HepG2 (cell line): Measurements from ENCODE around the gene SIT1. TPM values are rescaled to one million over a fixed set of nuclear protein-coding genes. Genes with fewer than 3 reads are reported as not detected.
A peak's percentile ranks its signal among the peaks of the same experiment; 100 is the strongest.

ENCODE experiments used
- CCDC6 ChIP-seq: sonication (generic); formaldehyde crosslinking; IDR thresholded peaks from 2 replicates; pipeline ENCODE4 v1.8.1; 2022; ENCODE audit warnings: mild to moderate bottlenecking, missing genetic modification reagents, moderate library complexity
- CHCHD3 ChIP-seq: sonication (generic); formaldehyde crosslinking; IDR thresholded peaks from 2 replicates; pipeline ENCODE4 v1.8.0; 2022; ENCODE audit warnings: mild to moderate bottlenecking, missing genetic modification reagents, moderate library complexity
- CREM ChIP-seq, 2 experiments: sonication (generic) in 1 of 2; formaldehyde crosslinking in 1 of 2; IDR thresholded peaks; 2 replicates each; pipeline versions ENCODE4 v1.4.0 to v1.6.1; 2016 to 2020; ENCODE audit warnings: antibody characterized with exemption in 1 of 2, mild to moderate bottlenecking in 1 of 2, missing genetic modification reagents in 1 of 2
- RBM22 ChIP-seq: fragments of 200-400 bp; formaldehyde crosslinking; optimal IDR thresholded peaks from 2 replicates; pipeline ENCODE3; 2017; ENCODE audit warnings: mild to moderate bottlenecking, low read length, moderate library complexity
- SETDB1 ChIP-seq: sonication (generic); formaldehyde crosslinking; IDR thresholded peaks from 2 replicates; pipeline ENCODE4 v1.5.1; 2020; ENCODE audit warnings: missing genetic modification reagents, mild to moderate bottlenecking, borderline replicate concordance
- SNAI1 ChIP-seq: sonication (generic); formaldehyde crosslinking; IDR thresholded peaks from 2 replicates; pipeline ENCODE4 v1.5.0; 2020; ENCODE audit warnings: mild to moderate bottlenecking, missing genetic modification reagents, borderline replicate concordance
- SNAPC2 ChIP-seq: sonication (generic); formaldehyde crosslinking; IDR thresholded peaks from 2 replicates; pipeline ENCODE4 v1.8.1; 2022; ENCODE audit warnings: mild to moderate bottlenecking, missing genetic modification reagents
- SP1 ChIP-seq, 2 experiments: fragments of 450-650 bp in 1 of 2; sonication (generic) in 1 of 2; formaldehyde crosslinking in 1 of 2; IDR thresholded peaks; 2 replicates each; pipeline versions ENCODE4 v1.4.0 to v1.6.1; 2016 to 2020; ENCODE audit warnings: missing genetic modification reagents in 1 of 2
- STAG1 ChIP-seq: sonication (generic); formaldehyde crosslinking; IDR thresholded peaks from 2 replicates; pipeline ENCODE4 v1.4.0; 2020; ENCODE audit warnings: missing genetic modification reagents
- ZNF557 ChIP-seq: sonication (generic); formaldehyde crosslinking; IDR thresholded peaks from 2 replicates; pipeline ENCODE4 v1.4.0; 2020; ENCODE audit warnings: missing genetic modification reagents
- ZNF816 ChIP-seq: sonication (generic); formaldehyde crosslinking; IDR thresholded peaks from 2 replicates; pipeline ENCODE4 v1.8.0; 2022; ENCODE audit warnings: missing genetic modification reagents, mild to moderate bottlenecking, borderline replicate concordance
- ZNF879 ChIP-seq: sonication (generic); formaldehyde crosslinking; IDR thresholded peaks from 2 replicates; pipeline ENCODE4 v1.8.1; 2023; ENCODE audit warnings: missing genetic modification reagents
- polyA plus RNA-seq, 8 experiments: library from polyadenylated mRNA; depleted of rRNA in 3 of 8; stranded (reverse) in 7 of 8; unstranded in 1 of 8; fragments of >200 nt; fragmentation: Illumina TruSeq in 4 of 8; extraction: Trizol in 4 of 8; gene quantifications; 2 replicates each; pipeline versions ENCODE4 v1.2.1 to v1.2.3, GENCODE V29; 2011 to 2016; ENCODE audit warnings: low read depth in 4 of 8, missing spikeins in 1 of 8, mixed read lengths in 1 of 8; ENCODE audit not compliant: insufficient read depth in 1 of 8
- total RNA-seq, 5 experiments: library from RNA; depleted of rRNA; stranded (reverse); fragments of >200 nt; fragmentation: Illumina TruSeq; extraction: Trizol; gene quantifications; 2 replicates each; pipeline ENCODE4 v1.2.3, GENCODE V29; 2016; ENCODE audit warnings: low read depth in 1 of 5
- TF ChIP-seq, protein P1 (sequence below): IDR thresholded peaks from 2 replicates; pipeline ENCODE4 v1.6.1; 2016; ENCODE audit warnings: low read depth, missing genetic modification reagents, missing compliant biosample characterization
- TF ChIP-seq, protein P2 (sequence below): sonication (generic); formaldehyde crosslinking; IDR thresholded peaks from 2 replicates; pipeline ENCODE4 v1.5.1; 2020; ENCODE audit warnings: mild to moderate bottlenecking, missing genetic modification reagents, borderline replicate concordance
- TF ChIP-seq, protein P3 (sequence below): sonication (generic); formaldehyde crosslinking; IDR thresholded peaks from 2 replicates; pipeline ENCODE4 v1.4.0; 2020; ENCODE audit warnings: missing genetic modification reagents, borderline replicate concordance
- TF ChIP-seq, protein P4 (sequence below): sonication (generic); formaldehyde crosslinking; IDR thresholded peaks from 2 replicates; pipeline ENCODE4 v1.4.0; 2020; ENCODE audit warnings: missing genetic modification reagents, borderline replicate concordance
- TF ChIP-seq, protein P5 (sequence below): sonication (generic); formaldehyde crosslinking; IDR thresholded peaks from 2 replicates; pipeline ENCODE4 v1.8.0; 2022; ENCODE audit warnings: mild to moderate bottlenecking, missing genetic modification reagents, moderate library complexity

Gene SIT1
- total and polyA plus RNA-seq, 2 of the 13 experiments (the other 11 are each of a cell fraction or from before 2014, with no cell fraction given), result 0.09 to 6.7 TPM

DNA sequence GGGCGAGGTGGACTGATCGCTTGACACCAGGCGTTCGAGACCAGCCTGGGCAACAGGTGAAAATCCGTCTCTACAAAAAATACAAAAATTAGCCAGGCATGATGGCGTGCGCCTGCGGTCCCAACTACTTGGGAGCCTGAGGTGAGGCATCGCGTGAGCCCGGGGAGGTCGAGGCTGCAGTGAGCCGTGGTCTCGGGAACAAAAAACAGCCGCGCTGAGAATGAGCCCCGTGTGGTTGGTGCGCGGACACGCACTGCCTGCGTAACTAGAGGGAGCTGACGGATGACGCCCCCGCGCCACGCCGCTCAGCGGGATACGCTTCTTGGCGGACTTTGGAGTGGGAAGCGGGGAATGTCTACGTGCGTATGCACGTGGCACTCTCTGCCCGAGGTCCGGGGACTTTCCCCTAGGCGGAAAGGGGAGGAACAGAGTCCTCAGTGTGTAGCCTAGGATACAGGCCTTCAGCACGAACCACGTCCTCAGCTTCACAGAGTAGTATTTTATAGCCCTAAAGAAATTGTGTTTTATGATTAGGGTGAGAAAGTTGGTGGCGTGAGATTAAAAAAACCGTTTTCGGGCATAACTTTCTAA is 6.9 kb upstream of the SIT1 start, which contains the start of gene RMRP (continued):
- TF ChIP-seq, protein P1, sequence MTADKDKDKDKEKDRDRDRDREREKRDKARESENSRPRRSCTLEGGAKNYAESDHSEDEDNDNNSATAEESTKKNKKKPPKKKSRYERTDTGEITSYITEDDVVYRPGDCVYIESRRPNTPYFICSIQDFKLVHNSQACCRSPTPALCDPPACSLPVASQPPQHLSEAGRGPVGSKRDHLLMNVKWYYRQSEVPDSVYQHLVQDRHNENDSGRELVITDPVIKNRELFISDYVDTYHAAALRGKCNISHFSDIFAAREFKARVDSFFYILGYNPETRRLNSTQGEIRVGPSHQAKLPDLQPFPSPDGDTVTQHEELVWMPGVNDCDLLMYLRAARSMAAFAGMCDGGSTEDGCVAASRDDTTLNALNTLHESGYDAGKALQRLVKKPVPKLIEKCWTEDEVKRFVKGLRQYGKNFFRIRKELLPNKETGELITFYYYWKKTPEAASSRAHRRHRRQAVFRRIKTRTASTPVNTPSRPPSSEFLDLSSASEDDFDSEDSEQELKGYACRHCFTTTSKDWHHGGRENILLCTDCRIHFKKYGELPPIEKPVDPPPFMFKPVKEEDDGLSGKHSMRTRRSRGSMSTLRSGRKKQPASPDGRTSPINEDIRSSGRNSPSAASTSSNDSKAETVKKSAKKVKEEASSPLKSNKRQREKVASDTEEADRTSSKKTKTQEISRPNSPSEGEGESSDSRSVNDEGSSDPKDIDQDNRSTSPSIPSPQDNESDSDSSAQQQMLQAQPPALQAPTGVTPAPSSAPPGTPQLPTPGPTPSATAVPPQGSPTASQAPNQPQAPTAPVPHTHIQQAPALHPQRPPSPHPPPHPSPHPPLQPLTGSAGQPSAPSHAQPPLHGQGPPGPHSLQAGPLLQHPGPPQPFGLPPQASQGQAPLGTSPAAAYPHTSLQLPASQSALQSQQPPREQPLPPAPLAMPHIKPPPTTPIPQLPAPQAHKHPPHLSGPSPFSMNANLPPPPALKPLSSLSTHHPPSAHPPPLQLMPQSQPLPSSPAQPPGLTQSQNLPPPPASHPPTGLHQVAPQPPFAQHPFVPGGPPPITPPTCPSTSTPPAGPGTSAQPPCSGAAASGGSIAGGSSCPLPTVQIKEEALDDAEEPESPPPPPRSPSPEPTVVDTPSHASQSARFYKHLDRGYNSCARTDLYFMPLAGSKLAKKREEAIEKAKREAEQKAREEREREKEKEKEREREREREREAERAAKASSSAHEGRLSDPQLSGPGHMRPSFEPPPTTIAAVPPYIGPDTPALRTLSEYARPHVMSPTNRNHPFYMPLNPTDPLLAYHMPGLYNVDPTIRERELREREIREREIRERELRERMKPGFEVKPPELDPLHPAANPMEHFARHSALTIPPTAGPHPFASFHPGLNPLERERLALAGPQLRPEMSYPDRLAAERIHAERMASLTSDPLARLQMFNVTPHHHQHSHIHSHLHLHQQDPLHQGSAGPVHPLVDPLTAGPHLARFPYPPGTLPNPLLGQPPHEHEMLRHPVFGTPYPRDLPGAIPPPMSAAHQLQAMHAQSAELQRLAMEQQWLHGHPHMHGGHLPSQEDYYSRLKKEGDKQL (CRISPR knock-in tag), result peak; percentile 65; the same call in 1 of the 2 replicates
- TF ChIP-seq SNAI1 (CRISPR knock-in tag), result no peak
- peak; percentile 66 for TF ChIP-seq RBM22
- TF ChIP-seq, protein P2, sequence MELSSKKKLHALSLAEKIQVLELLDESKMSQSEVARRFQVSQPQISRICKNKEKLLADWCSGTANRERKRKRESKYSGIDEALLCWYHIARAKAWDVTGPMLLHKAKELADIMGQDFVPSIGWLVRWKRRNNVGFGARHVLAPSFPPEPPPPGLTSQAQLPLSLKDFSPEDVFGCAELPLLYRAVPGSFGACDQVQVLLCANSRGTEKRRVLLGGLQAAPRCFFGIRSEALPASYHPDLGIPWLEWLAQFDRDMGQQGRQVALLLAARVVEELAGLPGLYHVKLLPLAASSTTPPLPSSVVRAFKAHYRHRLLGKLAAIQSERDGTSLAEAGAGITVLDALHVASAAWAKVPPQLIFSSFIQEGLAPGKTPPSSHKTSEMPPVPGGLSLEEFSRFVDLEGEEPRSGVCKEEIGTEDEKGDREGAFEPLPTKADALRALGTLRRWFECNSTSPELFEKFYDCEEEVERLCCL (CRISPR knock-in tag), result 0 out of 2 replicates have a peak, but pooled peaks have one; percentile 56
- TF ChIP-seq CREM (IDR thresholded peaks at IDR 0.05), result peak; percentile 83
- peak; percentile 45 for TF ChIP-seq CREM (CRISPR knock-in tag; IDR thresholded peaks at IDR 0.05)
- TF ChIP-seq, protein P3, sequence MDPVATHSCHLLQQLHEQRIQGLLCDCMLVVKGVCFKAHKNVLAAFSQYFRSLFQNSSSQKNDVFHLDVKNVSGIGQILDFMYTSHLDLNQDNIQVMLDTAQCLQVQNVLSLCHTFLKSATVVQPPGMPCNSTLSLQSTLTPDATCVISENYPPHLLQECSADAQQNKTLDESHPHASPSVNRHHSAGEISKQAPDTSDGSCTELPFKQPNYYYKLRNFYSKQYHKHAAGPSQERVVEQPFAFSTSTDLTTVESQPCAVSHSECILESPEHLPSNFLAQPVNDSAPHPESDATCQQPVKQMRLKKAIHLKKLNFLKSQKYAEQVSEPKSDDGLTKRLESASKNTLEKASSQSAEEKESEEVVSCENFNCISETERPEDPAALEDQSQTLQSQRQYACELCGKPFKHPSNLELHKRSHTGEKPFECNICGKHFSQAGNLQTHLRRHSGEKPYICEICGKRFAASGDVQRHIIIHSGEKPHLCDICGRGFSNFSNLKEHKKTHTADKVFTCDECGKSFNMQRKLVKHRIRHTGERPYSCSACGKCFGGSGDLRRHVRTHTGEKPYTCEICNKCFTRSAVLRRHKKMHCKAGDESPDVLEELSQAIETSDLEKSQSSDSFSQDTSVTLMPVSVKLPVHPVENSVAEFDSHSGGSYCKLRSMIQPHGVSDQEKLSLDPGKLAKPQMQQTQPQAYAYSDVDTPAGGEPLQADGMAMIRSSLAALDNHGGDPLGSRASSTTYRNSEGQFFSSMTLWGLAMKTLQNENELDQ (CRISPR knock-in tag), result no peak
- TF ChIP-seq SETDB1 (CRISPR knock-in tag), result no peak
- peak; percentile 99; the same call in 1 of the 2 replicates for TF ChIP-seq ZNF816 (CRISPR knock-in tag)
- TF ChIP-seq ZNF557 (CRISPR knock-in tag), result peak; percentile 97
- TF ChIP-seq SNAPC2 (CRISPR knock-in tag), result peak; percentile 100
- TF ChIP-seq, protein P4, sequence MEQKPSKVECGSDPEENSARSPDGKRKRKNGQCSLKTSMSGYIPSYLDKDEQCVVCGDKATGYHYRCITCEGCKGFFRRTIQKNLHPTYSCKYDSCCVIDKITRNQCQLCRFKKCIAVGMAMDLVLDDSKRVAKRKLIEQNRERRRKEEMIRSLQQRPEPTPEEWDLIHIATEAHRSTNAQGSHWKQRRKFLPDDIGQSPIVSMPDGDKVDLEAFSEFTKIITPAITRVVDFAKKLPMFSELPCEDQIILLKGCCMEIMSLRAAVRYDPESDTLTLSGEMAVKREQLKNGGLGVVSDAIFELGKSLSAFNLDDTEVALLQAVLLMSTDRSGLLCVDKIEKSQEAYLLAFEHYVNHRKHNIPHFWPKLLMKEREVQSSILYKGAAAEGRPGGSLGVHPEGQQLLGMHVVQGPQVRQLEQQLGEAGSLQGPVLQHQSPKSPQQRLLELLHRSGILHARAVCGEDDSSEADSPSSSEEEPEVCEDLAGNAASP (CRISPR knock-in tag), result peak; percentile 71; the same call in 1 of the 2 replicates
- TF ChIP-seq STAG1 (CRISPR knock-in tag), result peak; percentile 9; the same call in 1 of the 2 replicates
- no peak for TF ChIP-seq SP1 (IDR thresholded peaks at IDR 0.05)
- peak; percentile 56; the same call in 1 of the 2 replicates for TF ChIP-seq SP1 (CRISPR knock-in tag; IDR thresholded peaks at IDR 0.05)
- peak; percentile 56; the same call in 1 of the 2 replicates for TF ChIP-seq CHCHD3
- TF ChIP-seq, protein P5, sequence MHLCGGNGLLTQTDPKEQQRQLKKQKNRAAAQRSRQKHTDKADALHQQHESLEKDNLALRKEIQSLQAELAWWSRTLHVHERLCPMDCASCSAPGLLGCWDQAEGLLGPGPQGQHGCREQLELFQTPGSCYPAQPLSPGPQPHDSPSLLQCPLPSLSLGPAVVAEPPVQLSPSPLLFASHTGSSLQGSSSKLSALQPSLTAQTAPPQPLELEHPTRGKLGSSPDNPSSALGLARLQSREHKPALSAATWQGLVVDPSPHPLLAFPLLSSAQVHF (CRISPR knock-in tag), result no peak; the same call in none of the 2 replicates
- TF ChIP-seq CCDC6 (CRISPR knock-in tag), result peak; percentile 85
- peak; percentile 72; the same call in 1 of the 2 replicates for TF ChIP-seq ZNF879 (CRISPR knock-in tag)
